ENCODE results near the gene PCBP3. TPM values are rescaled to one million over a fixed set of nuclear protein-coding genes. Genes with fewer than 3 reads are reported as not detected.

Gene PCBP3
- total RNA-seq, 1 experiment from 2014 or later = 10.9 TPM

GRCh38 chr21:45931397-45931969, 288.0 kb downstream of the PCBP3 start:
- no CpG with 5 or more reads among the region's 23 CpGs for WGBS (ENCODE audit: extremely low coverage, insufficient read length, low lambda C conversion rate)
- peaks cover 31% of the 10 kb centered on the region for H3K27me3 Mint-ChIP-seq (ENCODE audit: low read depth)

More at GRCh38 chr21:45931397-45931969, 288.0 kb downstream of the PCBP3 start:
- no peaks in the 10 kb centered on the region for H3K23me2 ChIP-seq (ENCODE audit: insufficient read length, low read depth, low read length, poor library complexity, severe bottlenecking)
- no peak overlapping the region for H4K5ac ChIP-seq (ENCODE audit: insufficient read length, low read depth, low read length)
- H3K4me1 Mint-ChIP-seq = peaks cover 0 to 2% of the 10 kb centered on the region in 2 experiments; a peak in 2 of 4 replicates
- no peak overlapping the region for H3K9ac ChIP-seq (ENCODE audit: extremely low read depth, insufficient read length, low read length)
- no peak overlapping the region for H3K27ac ChIP-seq (ENCODE audit: insufficient read length, low read depth, low read length)
- H3K4me1 ChIP-seq (ENCODE audit: insufficient read depth, low read length) = no peaks in the 10 kb centered on the region
- DNase-seq = no peak
- no peak overlapping the region for H2BK20ac ChIP-seq (ENCODE audit: low read depth, low read length, poor library complexity, severe bottlenecking)
- no peak overlapping the region for H3K4ac ChIP-seq (ENCODE audit: low read depth, low read length)
- peaks cover 4 to 6% of the 10 kb centered on the region in 2 experiments; a peak in 3 of 5 replicates for H3K9me3 Mint-ChIP-seq
- H3K9me3 ChIP-seq (ENCODE audit: control insufficient read depth, low read depth, low read length) = no peaks in the 10 kb centered on the region
- H3T11ph ChIP-seq (ENCODE audit: low read length) = no peak overlapping the region
- no peak overlapping the region for H3K14ac ChIP-seq (ENCODE audit: insufficient read depth, low read length)
- no peak overlapping the region for H4K8ac ChIP-seq (replicated peaks; ENCODE audit: insufficient read length, low read depth, low read length)
- no peak overlapping the region for H2AFZ ChIP-seq (ENCODE audit: low read length)
- H3K4me2 ChIP-seq (ENCODE audit: insufficient read depth, insufficient read length, low read length) = no peak overlapping the region
- H3K27ac Mint-ChIP-seq = no peak overlapping the region; a peak in 1 of 7 replicates
- no peak overlapping the region for H3K56ac ChIP-seq (ENCODE audit: insufficient read length, low read depth, low read length)
- H2BK12ac ChIP-seq (ENCODE audit: insufficient read length, low read depth, low read length) = no peak overlapping the region
- no peak for TF ChIP-seq CTCF (conservative IDR thresholded peaks at IDR 0.05)
- H2BK15ac ChIP-seq (ENCODE audit: low read depth, low read length) = no peak overlapping the region
- no peak overlapping the region for H2AK5ac ChIP-seq (ENCODE audit: insufficient read length, low read length)
- H3K36me3 Mint-ChIP-seq (ENCODE audit: insufficient read depth in 1 of 3, low read depth in 3 of 3) = peaks cover 5 to 9% (median 5%) of the 10 kb centered on the region in 3 experiments; a peak in 3 of 7 replicates
- no peak overlapping the region for H3K23ac ChIP-seq (ENCODE audit: insufficient read length, low read depth, low read length)
- H4K20me1 ChIP-seq (ENCODE audit: control insufficient read depth, insufficient read depth, insufficient read length) = no peaks in the 10 kb centered on the region
- no peaks in the 10 kb centered on the region for H3K79me2 ChIP-seq (ENCODE audit: insufficient read depth, low read length)
- no peaks in the 10 kb centered on the region for H3K79me1 ChIP-seq (ENCODE audit: insufficient read depth, low read depth, low read length, poor library complexity, severe bottlenecking)
- no peaks in the 10 kb centered on the region for H3K27me3 ChIP-seq (ENCODE audit: insufficient read depth, low read length)
- H2BK120ac ChIP-seq (ENCODE audit: low read depth, low read length, poor library complexity, severe bottlenecking) = no peak overlapping the region
- no peak overlapping the region for H2BK5ac ChIP-seq (ENCODE audit: insufficient read length, low read length)
- H4K91ac ChIP-seq (ENCODE audit: insufficient read length, low read depth, low read length) = no peak overlapping the region
- no peak overlapping the region for H3K4me3 Mint-ChIP-seq
- H3K18ac ChIP-seq (ENCODE audit: insufficient read length, low read depth, low read length) = no peak overlapping the region
